Measurements from ENCODE around the gene PTPN4. TPM values are rescaled to one million over a fixed set of nuclear protein-coding genes. Genes with fewer than 3 reads are reported as not detected.
A peak's percentile ranks its signal among the peaks of the same experiment; 100 is the strongest.

PTPN4 gene
- polyA plus RNA-seq, 4 donors = 20.9 to 25.2 (median 23.1) TPM

GRCh38 chr2:119730671-119731177, 29.0 kb upstream of the PTPN4 start:
- no peak for DNase-seq (ENCODE audit: low read depth in 4 of 4, low spot score in 2 of 4)

DNA sequence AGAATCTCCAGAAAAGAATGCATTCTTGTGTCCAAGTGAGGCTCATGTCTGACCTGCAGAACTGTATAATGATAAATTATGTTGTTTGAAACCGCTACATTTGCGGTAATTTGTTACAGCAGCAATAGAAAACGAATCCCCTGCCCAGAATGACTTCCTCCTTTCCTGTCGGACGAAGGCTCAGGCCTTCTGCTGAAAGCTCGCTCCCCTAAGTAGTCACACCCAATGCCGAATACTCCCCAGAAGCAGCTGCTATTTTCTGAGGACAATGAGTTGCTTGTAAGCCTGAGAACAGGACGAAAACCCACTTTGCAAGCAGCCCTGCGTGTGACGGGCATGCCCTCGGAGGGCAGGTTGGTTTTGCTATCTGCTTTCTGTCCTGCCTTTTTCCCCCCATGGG, 27.7 kb upstream of the PTPN4 start:
- no peak for DNase-seq (ENCODE audit: low read depth in 4 of 4, low spot score in 2 of 4)

DNA sequence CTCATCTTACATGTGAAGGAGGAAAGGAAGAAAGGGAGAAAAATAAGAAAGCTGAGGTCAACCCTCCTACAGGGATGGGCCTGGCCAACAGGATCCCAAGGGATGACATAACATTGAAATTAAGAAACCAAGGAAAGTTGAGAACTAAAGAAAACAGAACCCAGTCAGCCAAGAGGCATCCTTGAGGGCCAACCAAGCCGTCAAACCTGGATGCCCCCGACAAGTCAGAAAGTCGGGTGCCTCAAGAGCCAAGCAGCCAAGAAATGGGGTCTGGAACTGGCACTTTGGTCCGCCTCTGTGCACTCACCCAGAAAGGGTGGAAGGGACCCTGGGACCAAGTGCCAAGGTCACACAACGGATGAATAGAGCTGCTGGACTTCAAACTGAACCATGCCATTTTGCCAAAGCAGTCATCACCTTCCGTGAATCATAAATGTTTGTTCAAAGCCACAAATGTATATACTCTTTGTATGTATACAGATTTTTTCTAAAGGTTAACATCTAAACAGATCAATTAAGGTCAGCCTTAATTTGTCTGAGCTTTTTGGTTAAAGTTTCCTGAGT, 27.0 kb upstream of the PTPN4 start:
- no peak for DNase-seq (ENCODE audit: low read depth in 4 of 4, low spot score in 2 of 4)

DNA sequence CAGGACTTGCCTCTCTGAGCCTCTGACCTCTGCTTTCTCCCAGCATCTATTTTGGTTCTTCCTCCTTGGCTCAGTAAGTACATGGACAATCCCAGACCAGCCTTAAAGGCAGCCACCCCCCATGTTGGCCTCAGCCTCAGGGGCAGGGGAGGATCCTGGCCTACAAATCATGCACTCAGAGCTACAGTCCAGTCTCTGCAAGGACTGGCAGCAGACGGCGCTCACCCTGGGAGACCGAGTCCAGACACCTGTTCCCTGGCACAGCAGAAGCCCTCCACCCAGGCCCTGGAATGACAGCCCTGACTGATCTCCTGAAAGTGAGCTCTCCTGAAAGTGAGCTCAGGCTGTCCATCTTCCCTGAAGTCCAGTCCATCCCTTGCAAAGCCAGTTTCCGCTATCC, 25.7 kb upstream of the PTPN4 start:
- no peak for DNase-seq (ENCODE audit: low read depth in 4 of 4, low spot score in 2 of 4)

DNA sequence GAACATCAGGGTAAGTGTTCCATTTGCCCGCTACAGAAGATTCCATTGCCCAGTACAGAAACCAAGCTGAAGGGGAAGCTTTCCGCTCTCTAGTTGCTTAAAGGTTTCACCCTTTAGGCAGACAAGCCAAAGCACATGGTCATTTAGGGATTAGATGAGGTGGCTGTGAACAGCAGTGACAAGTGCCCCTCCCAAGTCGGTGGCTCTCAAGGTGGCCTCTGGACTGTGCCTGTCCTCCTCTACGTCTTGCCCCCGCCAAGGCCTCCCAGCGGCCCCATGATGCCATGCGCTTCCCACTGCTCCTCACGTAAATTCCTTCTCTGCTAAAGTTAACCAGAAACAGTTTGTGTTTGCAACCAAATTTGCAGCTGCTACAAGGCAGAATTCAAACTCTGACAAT, 24.2 kb upstream of the PTPN4 start:
- no peak for DNase-seq (ENCODE audit: low read depth in 4 of 4, low spot score in 2 of 4)

DNA sequence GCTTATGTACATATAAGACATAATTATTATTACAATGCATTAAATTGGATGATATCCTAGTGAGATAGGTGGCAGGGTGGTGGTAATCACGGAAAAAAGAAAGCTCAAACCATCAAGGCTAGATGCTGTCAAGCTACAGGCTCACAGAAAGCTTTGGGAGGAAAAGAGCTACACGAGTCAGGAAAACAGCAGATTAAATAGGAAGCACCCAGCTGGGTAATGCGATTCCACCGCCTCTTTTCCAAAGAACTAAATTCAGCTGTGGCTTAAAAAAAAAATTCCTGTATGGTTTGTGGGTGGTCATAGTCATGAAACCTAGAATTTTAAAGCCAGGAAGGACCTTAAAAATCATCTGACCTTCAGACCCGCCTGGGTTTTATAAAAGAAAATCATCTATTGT, 23.7 kb upstream of the PTPN4 start:
- no peak for DNase-seq (ENCODE audit: low read depth in 4 of 4, low spot score in 2 of 4)

DNA sequence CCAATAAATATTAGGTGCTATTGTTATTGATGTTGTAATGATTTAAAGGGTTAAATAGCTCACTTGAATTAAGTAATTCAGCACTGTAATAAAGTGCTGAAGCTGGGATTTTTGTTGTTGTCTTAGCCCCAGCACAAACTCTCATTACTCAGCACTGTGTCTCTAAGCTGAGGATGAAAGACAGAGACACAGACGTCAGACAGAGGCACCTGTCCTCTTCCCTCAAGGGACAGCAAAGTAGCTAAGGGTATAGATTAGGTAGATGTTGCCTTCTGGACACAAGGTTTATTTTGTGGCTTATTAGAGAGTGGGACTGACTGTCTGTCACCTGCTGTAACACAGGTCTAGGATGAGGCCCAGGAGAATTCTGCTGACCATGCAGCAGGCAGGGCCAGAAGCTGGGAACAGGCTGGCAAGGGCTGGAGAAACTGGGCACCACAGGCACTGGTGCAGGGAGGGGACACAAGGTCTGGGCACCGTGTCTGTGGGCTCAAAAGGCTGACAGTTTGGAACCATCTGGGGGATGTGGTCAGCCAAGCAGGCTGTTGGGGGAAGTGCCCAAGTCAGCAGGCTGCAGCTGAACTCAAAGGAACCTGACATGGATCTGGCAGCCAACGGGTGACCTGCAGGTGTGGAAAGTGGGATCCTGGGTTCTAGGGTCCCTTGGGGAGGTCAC, 20.0 kb upstream of the PTPN4 start:
- DNase-seq (ENCODE audit: low read depth in 4 of 4, low spot score in 2 of 4) = no peak

DNA sequence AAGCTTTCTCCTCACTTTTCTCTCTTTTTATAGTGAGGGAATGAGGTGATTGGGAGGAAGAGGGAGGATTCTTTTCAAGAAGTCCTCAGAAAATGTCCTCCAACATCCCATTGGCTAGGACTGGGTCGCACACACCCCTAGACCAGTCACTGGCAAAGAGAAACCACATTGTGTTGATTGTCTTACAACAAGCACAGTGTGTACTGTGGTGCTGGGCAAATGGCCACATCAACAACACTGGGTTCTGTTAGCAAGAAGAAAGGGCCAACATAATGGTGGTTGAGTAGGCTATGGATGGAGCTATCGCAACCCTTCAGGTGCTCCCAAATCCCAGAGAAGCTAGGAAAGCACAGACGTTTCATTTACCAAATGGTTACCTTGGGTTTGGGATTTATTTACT, 18.7 kb upstream of the PTPN4 start:
- DNase-seq (ENCODE audit: low read depth in 4 of 4, low spot score in 2 of 4) = no peak

GRCh38 chr2:119741868-119742267, 17.9 kb upstream of the PTPN4 start:
- no peak for DNase-seq (ENCODE audit: low read depth in 4 of 4, low spot score in 2 of 4)

- DNase-seq (ENCODE audit: low read depth in 4 of 4, low spot score in 2 of 4) = no peak
Measured at GRCh38 chr2:119744335-119744939, 15.3 kb upstream of the PTPN4 start.

DNA sequence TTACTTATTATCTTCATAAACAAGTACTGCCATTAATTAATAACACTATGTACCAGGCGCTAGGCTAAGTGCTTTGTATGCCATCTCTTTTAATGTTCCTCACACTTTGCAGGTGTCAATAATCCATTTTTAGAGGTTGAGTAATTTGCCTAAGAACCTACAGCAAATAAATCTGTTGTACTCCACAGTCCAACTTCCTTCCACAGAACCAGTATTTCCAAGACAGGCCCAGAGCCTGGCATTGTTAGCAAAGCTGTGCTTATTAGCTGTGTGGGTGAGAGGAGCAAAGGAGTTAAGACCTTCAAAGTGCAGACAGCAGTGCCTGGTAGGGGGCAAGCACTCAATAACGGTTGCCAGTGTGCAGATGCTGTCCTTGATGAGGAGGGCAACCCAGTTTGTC, 14.2 kb upstream of the PTPN4 start:
- no peak for DNase-seq (ENCODE audit: low read depth in 4 of 4, low spot score in 2 of 4)

- no peak for DNase-seq (ENCODE audit: low read depth in 4 of 4, low spot score in 2 of 4)
Measured at GRCh38 chr2:119746836-119747686, 12.7 kb upstream of the PTPN4 start.

DNA sequence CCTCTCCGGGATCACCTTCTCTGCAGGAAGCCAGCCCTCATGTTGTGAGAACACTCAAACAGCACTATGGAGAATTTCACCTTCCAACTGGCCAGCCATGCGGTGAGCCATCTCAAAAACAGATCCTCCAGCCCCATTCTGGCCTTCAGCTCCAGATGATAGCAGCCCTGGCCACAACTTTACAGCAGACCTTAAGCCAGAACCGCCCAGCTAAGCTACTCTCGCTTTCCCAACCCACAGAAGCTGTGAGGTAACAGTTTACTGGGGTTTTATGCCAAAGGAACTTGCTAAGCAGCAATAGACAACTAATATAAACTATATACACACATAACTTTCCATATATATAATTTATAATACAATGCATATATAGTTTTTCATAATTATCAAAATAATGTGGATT, 11.6 kb upstream of the PTPN4 start:
- no peak for DNase-seq (ENCODE audit: low read depth in 4 of 4, low spot score in 2 of 4)

GRCh38 chr2:119749477-119750012, 10.2 kb upstream of the PTPN4 start:
- no peak for DNase-seq (ENCODE audit: low read depth in 4 of 4, low spot score in 2 of 4)

DNA sequence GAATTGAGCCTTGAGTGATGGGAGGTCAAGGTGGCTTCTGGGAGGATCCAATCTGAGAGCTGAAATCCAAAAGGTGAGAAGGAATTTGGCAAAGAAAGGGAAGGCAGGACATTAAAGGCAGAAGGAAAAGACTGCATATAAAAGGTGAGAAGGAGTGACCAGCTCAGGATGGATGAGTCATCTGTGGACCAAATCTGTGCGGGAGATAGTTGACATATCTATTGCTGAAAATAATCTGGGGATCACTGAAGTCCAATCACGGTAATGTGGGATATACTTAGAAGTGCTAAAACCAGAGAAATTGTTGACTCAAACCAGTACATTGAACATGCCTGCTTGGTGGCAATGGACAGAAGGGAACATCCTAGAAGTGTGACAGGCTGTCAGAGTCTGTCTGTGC, 8.0 kb upstream of the PTPN4 start:
- no peak for DNase-seq (ENCODE audit: low read depth in 4 of 4, low spot score in 2 of 4)

- DNase-seq (ENCODE audit: low read depth in 4 of 4, low spot score in 2 of 4) = peak in 1 of 4 donors; percentile 33
Measured at GRCh38 chr2:119753041-119753929, 6.4 kb upstream of the PTPN4 start.

GRCh38 chr2:119753930-119754321, 5.8 kb upstream of the PTPN4 start:
- no peak for DNase-seq (ENCODE audit: low read depth in 4 of 4, low spot score in 2 of 4)

DNA sequence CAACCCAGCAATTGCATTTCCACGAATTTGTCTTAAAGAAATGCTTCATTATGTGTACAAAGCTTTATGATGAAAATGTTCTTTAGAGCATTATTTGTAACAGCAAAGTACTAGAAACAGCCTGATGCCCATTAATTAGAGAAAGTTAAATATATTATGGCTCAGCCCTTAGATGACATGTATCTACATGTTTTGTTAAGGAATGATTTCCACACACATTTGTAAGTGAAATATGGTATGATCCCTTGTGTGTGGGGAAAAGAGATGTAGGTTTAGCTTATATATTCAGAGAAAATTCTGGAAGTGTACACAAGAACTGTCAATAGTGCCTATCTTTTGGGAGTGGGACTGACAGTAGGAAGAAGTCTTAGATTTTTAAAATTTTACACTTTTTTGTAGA, 3.8 kb upstream of the PTPN4 start:
- DNase-seq (ENCODE audit: low read depth in 4 of 4, low spot score in 2 of 4) = no peak

- DNase-seq (ENCODE audit: low read depth in 4 of 4, low spot score in 2 of 4) = no peak
Measured at GRCh38 chr2:119756837-119757236, 2.9 kb upstream of the PTPN4 start.

DNA sequence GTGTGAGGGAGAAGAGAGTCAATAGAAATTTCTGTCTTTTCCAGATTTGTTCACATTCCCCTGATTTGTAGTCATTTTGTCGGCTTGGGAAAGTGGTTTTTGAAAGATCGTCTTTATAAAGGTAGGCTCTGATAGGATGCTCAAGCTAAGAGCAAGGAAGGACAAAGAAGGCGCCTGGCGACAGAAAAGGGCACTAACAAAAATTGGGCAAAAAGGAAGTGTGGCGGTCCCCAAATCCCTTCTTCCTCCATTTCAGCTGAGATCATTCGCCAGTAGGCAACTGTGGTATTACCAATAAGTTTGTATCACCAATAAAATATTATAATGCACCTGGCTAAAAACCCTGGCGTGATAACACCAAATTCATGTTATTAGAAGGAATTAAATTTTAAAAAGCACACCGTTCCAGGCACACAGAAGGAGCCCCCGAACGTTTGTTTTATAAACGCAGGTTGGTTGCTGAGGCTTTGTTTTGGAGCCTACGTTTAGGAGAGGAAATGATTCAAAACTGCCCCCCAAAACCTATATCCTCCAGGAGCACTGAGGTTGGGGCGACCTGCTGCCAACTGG, 756 bp upstream of the PTPN4 start:
- DNase-seq (ENCODE audit: low read depth in 4 of 4, low spot score in 2 of 4) = no peak

Data from left renal cortex interstitium (tissue), 4 donors.